GM19324 (cell line): ENCODE measurements around the gene SLC22A5.

ENCODE experiments used
- ATAC-seq: cut with Tn5 transposase; IDR thresholded peaks from one replicate; pipeline ENCODE4 v1.9.1; 2021; ENCODE audit warnings: mild to moderate bottlenecking, moderate library complexity; ENCODE audit not compliant: unreplicated experiment, low FRiP score

Gene SLC22A5

GRCh38 chr5:132364319-132364718 lies 5.2 kb upstream of the SLC22A5 start:
- no peak for ATAC-seq

GRCh38 chr5:132365213-132365612 lies 4.3 kb upstream of the SLC22A5 start:
- no peak for ATAC-seq

- no peak for ATAC-seq
Measured at GRCh38 chr5:132368186-132368585, 1.3 kb upstream of the SLC22A5 start.

- no peak for ATAC-seq
Measured at GRCh38 chr5:132369007-132369473, 470 bp upstream of the SLC22A5 start.

- no peak for ATAC-seq
Measured at GRCh38 chr5:132370181-132370970, 866 bp downstream of the SLC22A5 start.

GRCh38 chr5:132370971-132371602 lies 1.6 kb downstream of the SLC22A5 start:
- ATAC-seq = no peak

- no peak for ATAC-seq
Measured at GRCh38 chr5:132371603-132371994, 2.1 kb downstream of the SLC22A5 start.

GRCh38 chr5:132372127-132372526 lies 2.6 kb downstream of the SLC22A5 start:
- ATAC-seq = no peak

GRCh38 chr5:132372542-132372941 lies 3.0 kb downstream of the SLC22A5 start:
- no peak for ATAC-seq

GRCh38 chr5:132375957-132376356 lies 6.4 kb downstream of the SLC22A5 start:
- ATAC-seq = no peak

GRCh38 chr5:132376694-132377641 lies 7.5 kb downstream of the SLC22A5 start:
- ATAC-seq = no peak

- no peak for ATAC-seq
Measured at GRCh38 chr5:132377738-132378137, 8.2 kb downstream of the SLC22A5 start.

- ATAC-seq = no peak
Measured at GRCh38 chr5:132378580-132378979, 9.1 kb downstream of the SLC22A5 start.

- no peak for ATAC-seq
Measured at GRCh38 chr5:132380047-132380446, 10.5 kb downstream of the SLC22A5 start.

GRCh38 chr5:132380741-132381140 lies 11.2 kb downstream of the SLC22A5 start:
- ATAC-seq = no peak

GRCh38 chr5:132381614-132382013 lies 12.1 kb downstream of the SLC22A5 start:
- ATAC-seq = no peak

GRCh38 chr5:132383261-132383660 lies 13.8 kb downstream of the SLC22A5 start:
- ATAC-seq = no peak

GRCh38 chr5:132383984-132384383 lies 14.5 kb downstream of the SLC22A5 start:
- ATAC-seq = no peak

GRCh38 chr5:132384506-132385050 lies 15.1 kb downstream of the SLC22A5 start:
- no peak for ATAC-seq

GRCh38 chr5:132385326-132386105 lies 16.0 kb downstream of the SLC22A5 start:
- ATAC-seq = no peak
